Measurements from ENCODE around the gene RNF13. TPM values are rescaled to one million over a fixed set of nuclear protein-coding genes. Genes with fewer than 3 reads are reported as not detected.

Gene RNF13
- total and polyA plus RNA-seq, 2 of the 4 experiments (the other 2 are of a cell fraction) = 12.8 to 29.8 TPM

DNA sequence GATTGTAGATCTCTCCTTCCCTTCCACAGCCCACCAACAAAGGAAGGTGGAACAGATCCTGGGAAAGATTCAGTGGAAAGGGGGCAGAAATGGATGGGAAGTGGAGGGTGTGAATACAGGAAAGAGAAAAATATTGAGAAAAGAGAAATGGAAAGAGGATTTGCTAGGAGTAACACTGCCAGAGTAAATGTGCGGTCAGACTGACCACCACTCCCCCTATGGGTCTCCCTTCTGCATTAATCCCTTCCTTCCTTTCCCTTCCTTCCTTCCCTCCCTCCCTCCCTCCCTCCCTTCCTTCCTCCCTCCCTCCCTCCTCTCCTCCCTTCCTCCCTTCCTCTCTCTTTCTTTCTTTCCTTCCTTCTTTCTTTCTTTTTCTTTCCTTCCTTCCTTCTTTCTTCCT lies 48.7 kb upstream of the RNF13 start:
- POLR2A ChIA-PET (ENCODE audit: unreplicated experiment) = no interaction called here
- in situ Hi-C loops (cut with MboI; ENCODE audit: low sequenced_read_pairs) = no loop called here
- no CpG with 5 or more reads among the region's 1 CpG for WGBS, 2 experiments (ENCODE audit: extremely low coverage in 2 of 2, insufficient read length in 1 of 2)

More for the DNA sequence above, 48.7 kb upstream of the RNF13 start:
- no peaks in the 10 kb centered on the region for H3K79me1 ChIP-seq (ENCODE audit: low read depth in 1 of 2, low read length in 2 of 2)
- no peak overlapping the region for H3K56ac ChIP-seq (ENCODE audit: extremely low read depth, insufficient read depth, low read length)
- H3K9me1 ChIP-seq (ENCODE audit: insufficient read depth, low read length) = peaks cover 2% of the 10 kb centered on the region; the same call in 1 of the 2 replicates
- BruUV-seq (replicated peaks) = no TSS peak
- no peak overlapping the region for H3K4ac ChIP-seq (ENCODE audit: low read depth, low read length)
- no peak for DNase-seq
- no peak overlapping the region for H2BK5ac ChIP-seq (ENCODE audit: low read depth, low read length, poor library complexity, severe bottlenecking)
- no peaks in the 10 kb centered on the region for H4K20me1 ChIP-seq (ENCODE audit: insufficient read depth, low read length)
- no peak overlapping the region for H4K8ac ChIP-seq (ENCODE audit: low read depth in 2 of 2, low read length in 2 of 2)
- H3K27ac ChIP-seq (ENCODE audit: insufficient read depth, low read length) = no peak overlapping the region
- H4K5ac ChIP-seq (ENCODE audit: low read depth, low read length) = no peak overlapping the region
- TF ChIP-seq BHLHE40 (IDR thresholded peaks at IDR 0.05; ENCODE audit: low read depth, low read length) (no peak), MAFK (IDR thresholded peaks at IDR 0.05; ENCODE audit: low read depth, low read length) (no peak), CEBPB (IDR thresholded peaks at IDR 0.05; ENCODE audit: low read depth, low read length) (no peak), MXI1 (IDR thresholded peaks at IDR 0.05; ENCODE audit: borderline replicate concordance, low read depth, low read length) (no peak), CHD1 (IDR thresholded peaks at IDR 0.05; ENCODE audit: low read depth, low read length) (no peak), RCOR1 (IDR thresholded peaks at IDR 0.05; ENCODE audit: insufficient replicate concordance, low read length) (no peak), NFE2L2 (IDR thresholded peaks at IDR 0.05; ENCODE audit: low read depth, low read length) (no peak), SMC3 (IDR thresholded peaks at IDR 0.05; ENCODE audit: low read depth, low read length) (no peak), MAZ (IDR thresholded peaks at IDR 0.05; ENCODE audit: borderline replicate concordance, low read depth, low read length) (no peak), POLR2A (IDR thresholded peaks at IDR 0.05; ENCODE audit: low read depth, low read length) (no peak), RFX5 (IDR thresholded peaks at IDR 0.05; ENCODE audit: low read depth, low read length) (no peak), FOS (IDR thresholded peaks at IDR 0.05; ENCODE audit: low read depth, low read length) (no peak), RAD21 (IDR thresholded peaks at IDR 0.05; ENCODE audit: low read length) (no peak)
- TF ChIP-seq, protein P1, sequence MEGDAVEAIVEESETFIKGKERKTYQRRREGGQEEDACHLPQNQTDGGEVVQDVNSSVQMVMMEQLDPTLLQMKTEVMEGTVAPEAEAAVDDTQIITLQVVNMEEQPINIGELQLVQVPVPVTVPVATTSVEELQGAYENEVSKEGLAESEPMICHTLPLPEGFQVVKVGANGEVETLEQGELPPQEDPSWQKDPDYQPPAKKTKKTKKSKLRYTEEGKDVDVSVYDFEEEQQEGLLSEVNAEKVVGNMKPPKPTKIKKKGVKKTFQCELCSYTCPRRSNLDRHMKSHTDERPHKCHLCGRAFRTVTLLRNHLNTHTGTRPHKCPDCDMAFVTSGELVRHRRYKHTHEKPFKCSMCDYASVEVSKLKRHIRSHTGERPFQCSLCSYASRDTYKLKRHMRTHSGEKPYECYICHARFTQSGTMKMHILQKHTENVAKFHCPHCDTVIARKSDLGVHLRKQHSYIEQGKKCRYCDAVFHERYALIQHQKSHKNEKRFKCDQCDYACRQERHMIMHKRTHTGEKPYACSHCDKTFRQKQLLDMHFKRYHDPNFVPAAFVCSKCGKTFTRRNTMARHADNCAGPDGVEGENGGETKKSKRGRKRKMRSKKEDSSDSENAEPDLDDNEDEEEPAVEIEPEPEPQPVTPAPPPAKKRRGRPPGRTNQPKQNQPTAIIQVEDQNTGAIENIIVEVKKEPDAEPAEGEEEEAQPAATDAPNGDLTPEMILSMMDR (conservative IDR thresholded peaks at IDR 0.05; ENCODE audit: low read depth, low read length) = no peak
- TF ChIP-seq, protein P2, sequence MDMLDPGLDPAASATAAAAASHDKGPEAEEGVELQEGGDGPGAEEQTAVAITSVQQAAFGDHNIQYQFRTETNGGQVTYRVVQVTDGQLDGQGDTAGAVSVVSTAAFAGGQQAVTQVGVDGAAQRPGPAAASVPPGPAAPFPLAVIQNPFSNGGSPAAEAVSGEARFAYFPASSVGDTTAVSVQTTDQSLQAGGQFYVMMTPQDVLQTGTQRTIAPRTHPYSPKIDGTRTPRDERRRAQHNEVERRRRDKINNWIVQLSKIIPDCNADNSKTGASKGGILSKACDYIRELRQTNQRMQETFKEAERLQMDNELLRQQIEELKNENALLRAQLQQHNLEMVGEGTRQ (IDR thresholded peaks at IDR 0.05; ENCODE audit: low read depth, low read length) = no peak
- TF ChIP-seq, protein P3, sequence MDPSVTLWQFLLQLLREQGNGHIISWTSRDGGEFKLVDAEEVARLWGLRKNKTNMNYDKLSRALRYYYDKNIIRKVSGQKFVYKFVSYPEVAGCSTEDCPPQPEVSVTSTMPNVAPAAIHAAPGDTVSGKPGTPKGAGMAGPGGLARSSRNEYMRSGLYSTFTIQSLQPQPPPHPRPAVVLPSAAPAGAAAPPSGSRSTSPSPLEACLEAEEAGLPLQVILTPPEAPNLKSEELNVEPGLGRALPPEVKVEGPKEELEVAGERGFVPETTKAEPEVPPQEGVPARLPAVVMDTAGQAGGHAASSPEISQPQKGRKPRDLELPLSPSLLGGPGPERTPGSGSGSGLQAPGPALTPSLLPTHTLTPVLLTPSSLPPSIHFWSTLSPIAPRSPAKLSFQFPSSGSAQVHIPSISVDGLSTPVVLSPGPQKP (IDR thresholded peaks at IDR 0.05; ENCODE audit: borderline replicate concordance, low read depth, low read length) = no peak
- H3K4me2 ChIP-seq (ENCODE audit: low read depth, low read length) = no peak overlapping the region
- H3K18ac ChIP-seq (ENCODE audit: low read depth, low read length) = no peak overlapping the region
- H3K23ac ChIP-seq (ENCODE audit: low read depth, low read length) = no peak overlapping the region
- no peak for ATAC-seq (ENCODE audit: low read depth)
- H3K4me3 ChIP-seq (ENCODE audit: insufficient read depth, low read depth, low read length) = no peak overlapping the region
- no peaks in the 10 kb centered on the region for H3K4me1 ChIP-seq (ENCODE audit: control insufficient read depth, insufficient read depth, low read length)
- H2AK9ac ChIP-seq (replicated peaks; ENCODE audit: low read depth, low read length, poor library complexity) = no peak overlapping the region
- H3K36me3 ChIP-seq (ENCODE audit: control insufficient read depth, insufficient read depth, low read length) = no peaks in the 10 kb centered on the region
- intact Hi-C loops (cut with micrococcal nuclease) = no loop called here
- H3K14ac ChIP-seq (replicated peaks; ENCODE audit: low read depth, low read length) = no peak overlapping the region
- dilution Hi-C loops (cut with HindIII; ENCODE audit: low sequenced_read_pairs, unreplicated experiment) = no loop called here
- no peak overlapping the region for H2BK120ac ChIP-seq (ENCODE audit: low read depth, low read length)
- CTCF ChIA-PET = interaction anchor here (0.6 to 5.5 kb wide), 2 partner anchors 44 to 643 kb away, joined by 3 to 58 read pairs; no protein-coding TSS in a partner anchor
- H3K9me3 ChIP-seq (ENCODE audit: control insufficient read depth, insufficient read depth, low read length) = no peaks in the 10 kb centered on the region; the same call in 1 of the 2 replicates
- peaks cover 45% of the 10 kb centered on the region for H3K27me3 ChIP-seq (ENCODE audit: control insufficient read depth, insufficient read depth, low read length)
- H2AFZ ChIP-seq (replicated peaks; ENCODE audit: low read length, poor library complexity) = no peak overlapping the region
- H2BK15ac ChIP-seq (ENCODE audit: low read depth, low read length) = no peak overlapping the region
- H3K9ac ChIP-seq (ENCODE audit: low read depth, low read length) = no peak overlapping the region
- no peak overlapping the region for H4K91ac ChIP-seq (ENCODE audit: insufficient read depth, low read depth, low read length)
- H2AK5ac ChIP-seq (ENCODE audit: low read depth, low read length) = no peak overlapping the region
- no peak overlapping the region for H2BK20ac ChIP-seq (ENCODE audit: low read depth, low read length)

Measured in IMR-90 (cell line).